ENCODE measurements around the gene TTLL11.
"Not testable (repeated sequence)": the region's sequence is repeated elsewhere in the genome, so short reads cannot be mapped to it uniquely, and the experiment has no call there.

Gene TTLL11

DNA sequence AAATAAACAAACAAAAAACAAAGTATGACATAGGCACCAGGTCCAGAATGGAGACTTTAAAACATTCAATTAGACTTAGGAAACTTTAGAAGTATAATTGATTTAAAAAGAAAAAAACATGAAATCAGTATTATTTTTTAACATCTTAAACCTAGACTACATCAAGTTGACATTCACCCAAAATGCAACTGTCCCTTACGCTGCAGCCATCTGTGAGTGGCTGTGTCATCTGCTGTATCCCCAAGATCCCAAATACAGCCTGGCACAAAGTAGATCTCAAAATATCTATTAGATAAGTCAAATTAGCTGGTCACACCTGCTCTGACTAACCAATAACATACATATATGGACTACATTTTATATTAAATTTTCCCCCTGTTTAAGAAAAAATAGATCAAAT is 7.8 kb downstream of the TTLL11 start:
- DNase-seq (ENCODE audit: low read depth, low spot score) = no peak

DNA sequence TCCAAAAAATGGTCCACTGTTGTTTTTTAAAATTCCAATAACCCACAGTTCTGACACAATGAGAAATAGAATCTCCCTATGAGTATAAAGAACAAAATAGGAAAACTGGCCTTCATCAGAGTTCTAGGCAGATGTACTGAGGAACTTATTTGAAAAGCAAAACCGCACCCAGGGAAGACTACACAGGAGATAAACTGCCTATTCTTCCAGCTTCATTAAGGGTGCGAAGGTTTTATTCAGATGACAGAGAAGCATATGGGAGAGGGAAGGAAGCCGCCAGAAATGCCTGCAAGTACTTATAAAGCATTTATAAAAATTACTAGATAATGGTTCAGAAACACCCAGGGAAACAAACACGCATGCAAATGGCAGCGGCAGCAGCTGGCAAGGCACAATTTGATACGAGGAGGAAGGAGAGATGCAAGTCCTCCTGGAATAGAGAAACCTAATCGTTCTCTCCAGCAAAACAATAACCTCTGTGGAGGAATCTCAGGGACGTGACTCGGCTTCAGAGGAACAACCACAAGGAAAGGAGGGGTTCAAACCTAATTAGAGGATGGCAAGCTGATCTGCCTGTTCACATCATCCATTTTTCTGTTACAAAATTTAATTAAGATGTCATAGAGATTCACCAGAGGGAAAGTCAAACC is 9.0 kb downstream of the TTLL11 start:
- DNase-seq (ENCODE audit: low read depth, low spot score) = no peak

DNA sequence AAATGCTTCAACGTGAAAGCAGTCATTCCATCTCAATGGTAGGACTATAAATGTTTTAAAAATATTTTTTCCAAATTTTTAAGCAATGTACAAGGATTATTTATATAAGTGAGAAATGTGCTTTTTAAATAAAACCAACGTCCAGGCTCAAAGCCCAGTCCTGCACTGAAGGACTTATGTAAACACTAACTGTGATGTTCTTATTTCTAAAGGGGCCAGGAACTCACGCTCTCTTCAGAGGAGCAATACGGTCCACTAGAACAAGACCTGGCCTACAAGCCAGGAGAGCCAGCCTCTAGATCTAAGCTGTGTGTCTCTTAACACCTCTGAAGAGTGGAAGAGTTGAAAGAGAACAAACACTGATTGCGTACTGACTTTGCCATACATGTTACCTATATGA is 12.1 kb downstream of the TTLL11 start:
- DNase-seq (ENCODE audit: low read depth, low spot score) = no peak

DNA sequence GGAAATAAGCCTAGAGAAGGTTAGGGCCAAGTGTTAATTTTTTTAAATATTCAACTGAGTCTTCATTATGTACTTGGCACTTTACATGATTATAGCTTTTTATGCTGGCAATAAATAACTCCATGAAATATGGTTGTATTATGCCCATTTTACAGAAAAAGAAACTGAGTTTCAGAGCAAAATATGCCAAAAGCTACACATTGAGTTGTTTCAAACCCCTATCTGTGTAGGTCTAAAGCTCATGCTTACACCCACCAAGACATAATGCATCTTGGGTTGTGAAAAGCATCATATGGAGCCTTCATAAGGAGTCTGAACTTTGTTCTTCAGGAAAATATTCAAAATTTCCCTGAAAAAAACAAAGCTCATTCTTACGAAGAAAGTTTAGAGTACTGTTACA is 14.6 kb downstream of the TTLL11 start:
- DNase-seq (ENCODE audit: low read depth, low spot score) = no peak

DNA sequence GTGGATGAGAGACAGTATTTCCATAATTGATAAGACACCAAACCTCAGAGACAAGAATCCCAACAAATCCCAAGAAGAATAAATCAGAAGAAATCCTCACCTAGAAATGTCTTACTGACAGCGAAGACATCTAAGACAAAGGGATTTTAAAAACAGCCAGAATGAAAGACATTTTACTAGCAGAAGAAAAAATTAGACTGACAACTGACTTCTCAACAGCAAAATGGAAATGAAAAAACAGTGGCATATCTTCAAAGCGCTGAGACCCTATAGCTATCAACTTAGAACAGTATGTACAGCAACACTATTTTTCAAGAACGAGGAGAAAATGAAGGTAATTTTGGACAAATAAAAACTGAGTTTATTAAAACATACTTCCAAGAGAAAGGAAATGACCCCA is 16.3 kb downstream of the TTLL11 start:
- DNase-seq (ENCODE audit: low read depth, low spot score) = no peak

DNA sequence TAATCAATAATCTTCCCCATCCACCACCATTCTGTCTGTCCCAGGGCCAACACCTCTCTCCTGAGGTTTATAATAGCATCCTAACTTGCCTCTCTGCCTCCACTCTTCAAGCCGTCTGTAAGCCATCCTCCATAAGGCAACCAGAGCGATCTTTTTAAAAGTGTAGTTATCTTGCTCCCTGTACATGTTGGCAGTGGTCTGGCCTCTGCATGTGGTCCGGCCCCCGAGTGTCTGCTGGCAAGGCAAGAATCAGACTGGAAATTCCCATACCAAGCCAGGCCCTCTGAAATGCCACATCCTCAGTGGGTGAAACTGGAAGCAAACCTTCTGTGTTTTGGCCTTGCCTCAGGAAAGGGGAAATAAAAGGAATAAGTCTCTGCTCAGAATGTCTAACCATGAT is 17.0 kb downstream of the TTLL11 start:
- DNase-seq (ENCODE audit: low read depth, low spot score) = no peak

DNA sequence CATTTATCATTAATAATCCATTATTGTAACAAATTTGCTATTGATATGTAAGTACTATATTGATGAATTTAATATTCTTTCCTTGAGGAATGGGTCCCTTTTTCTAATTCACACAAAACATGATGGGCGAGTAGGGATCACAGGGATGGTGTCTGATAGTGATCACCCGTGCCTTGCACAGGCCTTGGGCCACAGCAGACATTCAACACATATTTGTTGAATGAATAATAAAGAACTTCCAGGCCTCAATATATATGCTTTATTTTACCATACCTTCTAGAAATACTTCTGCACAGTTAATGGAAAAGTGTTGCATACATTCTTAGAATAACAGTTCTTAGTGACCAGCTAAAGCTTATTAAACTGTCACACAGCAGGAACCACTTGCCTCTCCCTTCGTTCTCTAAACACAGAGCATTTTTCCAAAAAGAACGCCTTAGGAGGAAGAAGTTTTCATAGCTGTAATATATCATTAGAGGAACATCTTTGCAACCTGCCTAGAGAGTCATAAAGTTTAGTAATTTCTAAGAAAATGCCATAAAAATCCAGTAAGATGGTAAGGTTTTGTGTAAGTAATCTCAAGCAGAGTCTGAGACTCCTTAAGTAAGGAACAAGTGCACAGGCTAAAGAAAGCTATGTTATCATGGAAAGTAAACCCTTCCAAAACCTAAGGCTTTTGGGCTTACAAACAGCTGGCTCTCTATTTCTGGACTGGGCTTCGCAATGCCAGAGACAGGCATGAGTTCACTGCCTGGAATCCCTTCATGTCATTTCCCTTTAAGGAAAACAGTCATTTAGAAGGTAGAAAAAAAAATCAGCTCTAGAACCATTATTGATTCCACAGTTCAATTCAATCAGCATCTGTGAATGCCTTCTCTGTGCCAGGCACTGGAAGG is 17.7 kb downstream of the TTLL11 start:
- no peak for DNase-seq (ENCODE audit: low read depth, low spot score)

DNA sequence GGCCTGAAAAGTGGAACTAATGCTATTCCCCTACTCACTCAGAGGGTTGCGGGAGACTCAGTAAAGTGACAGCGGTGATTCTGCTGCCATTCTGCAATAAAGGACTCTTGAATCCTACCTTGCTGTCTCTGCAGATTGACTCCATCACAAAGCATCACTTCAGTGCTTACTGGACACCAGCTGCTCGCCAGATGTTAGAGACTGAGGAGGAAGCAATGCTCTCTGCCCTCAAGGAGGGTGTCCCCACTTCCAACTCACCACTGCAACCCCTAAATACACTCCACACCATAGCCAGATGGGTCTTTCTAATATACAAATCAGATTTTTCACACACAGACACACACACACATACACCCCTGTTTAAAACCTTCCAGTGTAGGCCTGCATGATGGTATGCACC is 21.4 kb downstream of the TTLL11 start:
- no peak for DNase-seq (ENCODE audit: low read depth, low spot score)

DNA sequence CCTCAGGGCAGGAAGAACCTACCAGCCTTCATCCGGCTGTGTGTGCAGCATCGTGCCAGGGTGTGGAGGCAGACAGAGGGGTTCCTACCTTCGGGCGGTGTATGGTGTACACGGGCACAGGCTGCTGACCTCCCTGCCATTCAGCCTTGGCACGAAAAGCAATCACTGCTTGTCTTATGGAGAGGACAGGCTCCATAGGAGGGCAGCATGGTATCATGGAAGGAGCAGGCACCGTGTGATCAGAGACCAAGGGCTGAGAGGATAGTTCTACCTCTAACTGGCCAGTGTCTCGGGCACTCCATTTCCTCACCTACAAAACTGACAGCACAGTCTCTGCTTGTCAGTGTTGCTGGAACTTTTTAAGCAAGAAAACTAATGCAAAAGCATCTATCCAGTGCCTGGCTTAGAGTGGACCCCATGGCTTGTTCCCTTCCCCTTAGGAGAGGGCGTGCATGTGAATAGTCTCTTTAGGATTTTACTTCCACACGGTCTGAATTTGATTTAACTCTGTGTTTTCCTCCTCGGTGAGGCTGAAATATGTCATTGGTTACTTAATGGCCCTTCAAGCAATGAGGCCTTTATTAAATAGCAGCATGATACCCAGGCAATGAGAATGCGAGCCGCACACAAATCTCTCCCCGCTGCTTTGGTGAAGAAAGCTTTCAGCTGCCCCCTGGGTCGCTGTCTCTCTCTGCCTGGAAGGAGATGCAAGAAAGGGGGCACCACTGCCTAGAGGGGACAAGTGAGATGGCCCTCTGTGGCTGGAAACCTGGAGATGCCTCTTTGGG is 22.2 kb downstream of the TTLL11 start:
- no peak for DNase-seq (ENCODE audit: low read depth, low spot score)

DNA sequence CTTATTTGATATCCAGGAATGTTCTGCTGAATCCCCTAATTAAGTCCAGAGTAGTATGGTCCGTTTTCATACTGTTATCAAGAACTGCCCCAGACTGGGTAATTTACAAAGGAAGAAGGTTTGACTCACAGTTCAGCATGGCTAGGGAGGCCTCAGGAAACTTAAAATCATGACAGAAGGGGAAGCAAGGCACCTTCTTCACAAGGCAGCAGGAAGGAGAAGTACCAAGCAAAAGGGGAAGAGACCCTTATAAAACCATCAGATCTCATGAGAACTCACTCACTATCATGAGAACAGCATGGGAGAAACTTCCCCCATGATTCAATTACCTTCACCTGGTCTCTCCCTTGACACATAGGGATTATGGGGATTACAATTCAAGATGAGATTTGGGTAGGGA is 26.4 kb downstream of the TTLL11 start:
- DNase-seq (ENCODE audit: low read depth, low spot score) = not testable (repeated sequence)

DNA sequence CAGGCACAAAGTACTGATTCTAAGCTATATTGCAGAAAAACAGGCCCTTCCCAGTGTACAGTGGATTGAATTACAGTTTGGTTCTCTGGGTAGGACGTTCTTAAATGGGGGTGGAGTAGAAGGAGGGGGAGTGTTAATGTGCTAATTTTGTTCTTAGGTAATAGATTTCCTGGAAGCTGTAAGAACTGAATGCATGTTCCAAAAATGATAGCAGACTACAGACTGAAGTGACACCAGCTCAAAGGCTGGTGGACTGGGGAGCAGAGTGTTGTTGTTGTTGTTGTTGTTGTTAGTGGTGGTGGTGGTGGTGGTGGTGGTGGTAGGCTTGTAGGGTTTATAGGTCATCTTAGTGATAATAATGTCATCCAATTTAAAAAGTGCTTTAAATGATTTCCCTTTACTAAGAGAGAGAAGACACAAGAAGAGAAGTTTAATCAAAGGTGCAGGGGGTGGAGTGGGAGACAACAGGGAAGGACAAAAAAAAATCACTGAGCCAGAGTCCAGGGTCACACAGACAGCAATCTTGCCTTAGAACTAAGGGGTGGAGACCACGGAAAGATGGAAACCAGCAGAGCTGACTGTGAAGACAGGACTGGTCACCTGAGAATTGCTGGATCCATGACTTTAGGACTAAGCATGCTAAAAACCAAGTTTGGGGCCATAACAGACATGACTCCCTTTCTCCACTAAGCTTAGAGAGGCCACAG is 27.0 kb downstream of the TTLL11 start:
- no peak for DNase-seq (ENCODE audit: low read depth, low spot score)

DNA sequence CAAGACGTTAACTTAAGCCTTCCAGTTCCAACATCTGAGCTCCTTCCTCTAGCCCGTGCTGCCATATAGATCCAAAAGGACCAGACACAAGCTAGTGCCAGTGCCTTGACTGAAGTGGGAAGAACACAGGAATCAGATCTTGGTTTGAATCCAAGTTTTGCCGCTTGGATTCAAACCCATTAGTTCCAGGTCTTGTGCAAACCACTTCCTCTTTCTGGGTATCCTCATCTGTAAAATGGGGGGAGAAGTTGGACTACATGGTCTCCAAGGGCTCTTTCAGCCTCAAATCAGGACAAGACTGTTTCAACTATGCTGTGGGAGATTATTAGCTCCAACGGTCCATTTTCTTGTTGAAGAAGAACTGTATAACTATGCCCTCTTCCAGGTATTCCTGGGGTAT is 32.6 kb downstream of the TTLL11 start:
- DNase-seq (ENCODE audit: low read depth, low spot score) = no peak

DNA sequence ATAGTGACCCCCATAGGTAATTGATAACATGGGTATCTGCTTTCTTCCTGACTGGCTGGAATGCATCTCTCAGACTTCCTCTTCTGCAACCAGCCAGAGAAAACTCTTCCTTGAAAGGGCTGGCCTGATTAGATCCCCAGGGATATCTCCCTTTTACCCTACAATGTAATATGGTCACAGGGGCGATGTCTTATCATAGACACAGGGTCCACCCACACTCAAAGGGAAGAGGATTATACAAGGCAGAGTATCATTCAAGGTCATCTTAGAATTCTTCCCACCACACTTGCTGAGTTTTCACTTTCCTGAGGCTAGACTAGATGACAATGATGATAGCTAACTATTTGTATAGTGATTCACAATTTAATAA is 33.2 kb downstream of the TTLL11 start:
- DNase-seq (ENCODE audit: low read depth, low spot score) = no peak

DNA sequence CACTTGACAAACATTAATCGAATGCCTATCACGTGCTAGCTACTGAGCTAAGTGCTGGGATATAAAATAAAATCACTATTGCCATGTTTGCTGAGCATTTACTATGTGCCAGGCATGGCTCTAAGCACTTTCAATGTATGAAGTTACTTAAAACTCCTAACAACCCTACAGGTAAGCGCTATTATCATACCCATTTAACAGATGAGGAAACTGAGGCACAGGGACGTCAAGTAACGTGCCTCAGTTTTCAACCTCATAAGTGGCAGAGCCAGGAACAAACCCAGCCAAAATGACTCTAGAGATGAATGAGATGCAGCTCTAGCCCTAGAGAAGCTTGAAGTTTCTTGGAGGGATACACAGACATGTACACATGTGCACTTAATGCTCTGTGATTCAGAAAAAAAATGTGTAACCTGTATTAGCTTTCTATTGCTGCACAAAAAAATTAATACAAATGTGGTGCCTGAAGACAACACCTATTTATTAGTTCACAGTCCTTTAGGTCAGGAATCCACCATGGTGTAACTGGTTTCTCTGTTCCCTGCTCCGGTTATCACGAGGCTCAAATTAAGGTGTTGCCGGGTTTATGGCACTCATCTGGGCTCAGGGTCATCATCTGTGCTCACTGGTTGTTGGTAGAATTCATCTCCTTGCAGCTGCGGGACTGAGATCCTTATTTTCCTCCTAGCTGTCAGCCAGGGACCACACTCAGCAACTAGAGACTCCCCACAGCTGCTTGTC is 33.7 kb downstream of the TTLL11 start:
- no peak for DNase-seq (ENCODE audit: low read depth, low spot score)

DNA sequence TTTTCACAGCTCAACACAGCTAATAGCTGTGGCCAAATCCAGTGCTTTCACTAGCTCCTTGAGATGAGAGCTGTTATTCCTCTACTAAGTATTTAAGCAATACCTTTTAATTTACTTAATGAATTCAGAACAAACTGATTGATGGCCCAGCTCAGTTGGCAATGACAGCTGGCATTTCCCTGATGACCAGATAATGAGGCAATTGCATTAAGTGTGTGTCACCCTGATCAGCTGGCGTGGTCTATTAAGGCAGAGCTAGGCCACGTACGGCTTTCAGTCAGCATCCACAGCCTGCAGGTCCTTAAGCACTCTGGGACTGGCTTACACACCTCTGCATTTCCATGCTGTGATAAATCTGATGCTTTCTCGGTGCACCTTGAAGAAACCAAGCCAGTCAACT is 34.4 kb downstream of the TTLL11 start:
- DNase-seq (ENCODE audit: low read depth, low spot score) = no peak

DNA sequence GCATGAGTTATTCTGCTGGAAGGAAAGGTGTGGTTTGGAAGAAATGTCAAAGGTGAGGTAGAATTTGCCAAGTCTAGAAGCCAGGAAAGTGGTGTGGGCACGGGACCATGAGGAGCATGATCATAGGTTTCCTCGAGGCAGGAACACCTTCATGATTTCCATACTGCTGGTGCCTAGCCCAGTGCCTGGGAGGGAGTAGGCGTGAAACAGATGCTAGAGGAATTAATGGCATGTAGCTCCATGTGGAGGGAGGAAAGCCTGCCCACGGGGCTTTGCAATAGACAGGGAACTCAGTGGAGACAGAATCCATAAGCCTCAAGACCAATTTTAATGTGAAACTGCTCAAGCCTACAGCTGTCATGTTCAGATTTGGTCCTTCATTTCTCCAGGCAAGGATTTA is 35.1 kb downstream of the TTLL11 start:
- DNase-seq (ENCODE audit: low read depth, low spot score) = no peak

DNA sequence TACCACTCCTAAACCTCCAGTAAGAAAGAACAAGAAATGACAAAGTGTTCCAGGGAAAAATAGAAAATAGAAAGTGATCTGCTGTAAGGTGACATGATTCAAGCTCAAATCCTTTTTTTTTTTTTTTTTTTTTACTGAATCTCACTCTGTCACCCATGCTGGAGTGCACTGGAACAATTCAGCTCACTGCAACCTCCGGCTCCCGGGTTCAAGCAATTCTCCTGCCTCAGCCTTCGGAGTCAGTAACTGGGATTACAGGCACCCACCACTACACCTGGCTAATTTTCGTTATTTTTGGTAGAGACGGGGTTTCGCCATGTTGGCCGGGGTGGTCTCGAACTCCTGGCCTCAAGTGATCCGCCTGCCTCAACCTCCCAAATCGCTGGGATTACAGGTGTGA is 35.9 kb downstream of the TTLL11 start:
- DNase-seq (ENCODE audit: low read depth, low spot score) = no peak

DNA sequence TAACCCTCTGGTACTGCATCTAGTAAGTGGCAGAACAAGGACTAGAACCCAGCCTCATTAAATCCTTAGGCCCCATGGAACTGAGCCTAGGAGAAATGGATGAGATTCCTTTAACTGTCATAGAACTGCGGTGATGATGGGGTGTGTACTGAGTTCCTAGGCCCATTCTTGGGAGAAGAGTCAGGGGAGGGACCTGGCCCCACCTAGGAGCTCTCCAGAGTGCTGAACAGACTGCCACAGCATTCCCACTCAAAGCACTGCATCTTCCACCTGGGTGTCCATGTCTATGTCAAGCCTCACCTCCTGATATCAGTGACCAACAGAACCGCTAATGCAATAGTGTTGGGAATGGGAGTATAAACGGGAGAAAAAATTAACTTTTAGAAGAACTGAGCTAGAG is 36.6 kb downstream of the TTLL11 start:
- no peak for DNase-seq (ENCODE audit: low read depth, low spot score)

DNA sequence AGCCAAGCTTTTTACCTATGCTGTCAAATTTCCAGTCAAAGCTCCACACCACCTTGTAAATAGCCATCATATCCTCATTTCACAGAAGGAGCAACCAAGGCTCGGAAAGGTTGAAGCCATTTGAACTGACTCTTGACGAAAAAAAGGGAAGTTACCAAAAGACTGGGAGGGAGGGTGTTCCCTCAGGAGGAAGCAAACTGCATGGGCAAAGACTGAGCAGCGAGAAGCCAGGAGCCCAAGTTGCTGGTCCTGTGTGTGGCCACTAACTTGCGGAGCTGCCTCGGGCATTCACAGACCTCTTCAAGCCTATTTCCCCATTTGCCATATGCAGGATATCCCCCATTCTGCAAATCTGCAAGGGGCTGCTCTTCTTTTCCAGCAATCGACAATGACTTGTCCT is 37.4 kb downstream of the TTLL11 start:
- DNase-seq (ENCODE audit: low read depth, low spot score) = no peak

DNA sequence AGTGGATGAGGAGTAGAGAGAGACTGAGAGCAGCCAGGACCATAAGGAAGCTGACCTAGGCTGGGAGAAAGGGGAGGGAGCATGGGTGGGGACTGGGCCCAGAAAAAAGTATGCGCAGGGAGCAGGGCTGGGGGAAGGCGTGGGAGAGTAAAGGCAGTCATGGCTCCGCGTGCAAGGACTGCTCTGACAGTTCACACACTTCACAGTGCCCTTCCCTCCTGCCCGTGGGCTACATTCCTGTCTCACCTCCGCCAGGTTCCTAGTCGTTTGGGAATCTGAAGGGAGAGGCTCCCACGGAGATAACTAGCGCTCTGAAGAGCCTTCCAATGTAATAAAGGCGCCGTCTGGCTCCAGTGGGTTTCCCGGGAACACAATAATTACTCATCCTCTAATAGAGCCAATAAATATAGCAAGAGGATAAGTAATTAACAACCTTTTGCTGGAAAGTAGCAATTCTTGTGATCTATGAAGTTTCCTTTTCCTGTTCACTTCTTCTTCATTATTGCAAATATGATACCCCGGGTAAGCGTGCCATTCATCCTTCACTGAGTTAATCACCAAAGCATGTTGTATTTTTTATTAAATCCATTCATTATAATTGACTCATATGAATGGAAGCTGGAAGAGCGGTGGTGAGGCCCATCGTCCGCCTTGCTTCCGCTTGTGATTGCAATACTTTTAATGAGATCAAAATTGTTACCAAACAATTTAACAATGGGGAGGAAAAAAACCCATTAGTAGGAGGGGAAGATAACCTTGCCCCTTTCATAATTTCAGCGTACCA is 39.3 kb downstream of the TTLL11 start:
- no peak for DNase-seq (ENCODE audit: low read depth, low spot score)

Measured in activated CD4-positive, CD25-positive, alpha-beta regulatory T cell treated with anti-CD3 and anti-CD28 coated beads, Interleukin-2, amount 50 U/mL, for 16 hours (primary cell).